ENCODE data around the gene TMEM9. TPM values are rescaled to one million over a fixed set of nuclear protein-coding genes. Genes with fewer than 3 reads are reported as not detected.
"Not testable (repeated sequence)": the region's sequence is repeated elsewhere in the genome, so short reads cannot be mapped to it uniquely, and the experiment has no call there.

The TMEM9 gene
- total and polyA plus RNA-seq, 2 of the 8 experiments (the other 6 are each of a cell fraction or from before 2014, with no cell fraction given): 79.9 to 181 TPM

DNA sequence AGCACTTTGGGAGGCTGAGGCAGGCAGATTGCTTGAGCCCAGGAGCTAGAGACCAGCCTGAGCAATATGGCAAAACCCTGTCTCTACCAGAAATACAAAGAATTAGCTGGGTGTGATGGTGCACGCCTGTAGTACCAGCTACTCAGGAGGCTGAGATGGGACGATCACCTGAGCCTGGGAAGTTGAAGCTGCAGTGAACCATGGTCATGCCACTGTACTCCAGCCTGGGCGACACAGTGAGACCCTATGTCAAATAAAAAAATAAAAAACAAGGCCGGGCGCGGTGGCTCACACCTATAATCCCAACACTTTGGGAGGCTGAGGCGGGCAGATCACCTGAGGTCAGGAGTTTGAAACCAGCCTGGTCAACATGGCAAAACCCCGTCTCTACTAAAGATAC, 8.8 kb upstream of the TMEM9 start:
- H3K36me3 ChIP-seq (ENCODE audit: control insufficient read depth in 2 of 4, insufficient read depth in 4 of 4, low read length in 3 of 4); H3K23me2 ChIP-seq (ENCODE audit: low read depth, low read length); DNase-seq (ENCODE audit: low read depth in 1 of 2, low spot score in 2 of 2); H3K18ac ChIP-seq (ENCODE audit: extremely low read depth, low read length); H3K23ac ChIP-seq (ENCODE audit: insufficient read length); H2AK5ac ChIP-seq (ENCODE audit: low read depth, low read length); H2AFZ ChIP-seq (ENCODE audit: low read length); H3K9me3 ChIP-seq (ENCODE audit: insufficient read depth in 2 of 2, low read depth in 1 of 2, low read length in 1 of 2); H2BK20ac ChIP-seq (ENCODE audit: low read length); H3K79me2 ChIP-seq (ENCODE audit: control insufficient read depth in 1 of 2, insufficient read depth in 2 of 2, low read length in 2 of 2); H4K8ac ChIP-seq (ENCODE audit: extremely low read depth, insufficient read depth, low read length); H4K91ac ChIP-seq (replicated peaks; ENCODE audit: insufficient read length, low read length); H4K20me1 ChIP-seq (replicated peaks in 1 of 2; ENCODE audit: control insufficient read depth in 1 of 2, insufficient read depth in 2 of 2, low read length in 2 of 2); H3K4me1 ChIP-seq (replicated peaks in 1 of 4; ENCODE audit: control insufficient read depth in 3 of 4, insufficient read depth in 4 of 4, low read length in 3 of 4); H4K5ac ChIP-seq (ENCODE audit: insufficient read length, low read depth, low read length); H3K9ac ChIP-seq (replicated peaks in 1 of 4; ENCODE audit: extremely low read depth in 1 of 4, low read depth in 3 of 4, low read length in 3 of 4); H2BK5ac ChIP-seq (ENCODE audit: low read depth, low read length); FAIRE-seq; H3K4me2 ChIP-seq (ENCODE audit: insufficient read depth in 1 of 2, low read depth in 2 of 2, low read length in 2 of 2); H3K14ac ChIP-seq (ENCODE audit: insufficient read length); H3K27ac ChIP-seq (ENCODE audit: low read depth, low read length); H3K27me3 ChIP-seq (replicated peaks in 1 of 4; ENCODE audit: control insufficient read depth in 3 of 4, extremely low read depth in 1 of 4, insufficient read depth in 3 of 4, low read length in 3 of 4); H2BK120ac ChIP-seq (replicated peaks; ENCODE audit: low read depth, low read length); H2BK15ac ChIP-seq (ENCODE audit: low read length); H3K4me3 ChIP-seq (ENCODE audit: extremely low read depth in 1 of 4, insufficient read depth in 2 of 4, low read depth in 3 of 4, low read length in 4 of 4); H3K79me1 ChIP-seq (ENCODE audit: low read depth, low read length); H3K56ac ChIP-seq (replicated peaks; ENCODE audit: insufficient read length, low read depth, low read length); H3K4ac ChIP-seq (replicated peaks; ENCODE audit: insufficient read length, low read depth, low read length); H2BK12ac ChIP-seq (ENCODE audit: low read depth, low read length): not testable (repeated sequence)
- POLR2A ChIA-PET (ENCODE audit: partially characterized antibody): interaction anchor here (1.1 to 1.5 kb wide), 3 partner anchors 14 to 25 kb away, joined by 3 read pairs; no protein-coding TSS in a partner anchor
- 93% methylated on average over 8 of the region's 8 CpGs; no CpG with 5 or more reads in 1 of the 2 experiments for WGBS, 2 experiments (ENCODE audit: extremely low coverage in 1 of 2, insufficient coverage in 1 of 2, insufficient read length in 1 of 2, insufficient replicate concordance in 2 of 2, low coverage in 1 of 2, low lambda C conversion rate in 2 of 2, missing lambda C conversion rate in 1 of 2)
- CTCF ChIA-PET (ENCODE audit: partially characterized antibody): interaction anchor here (1.2 kb wide), 1 partner anchor 91 kb away, joined by 4 read pairs; no protein-coding TSS in a partner anchor
